SK-N-SH (cell line): ENCODE measurements around the gene NDUFAF4. TPM values are rescaled to one million over a fixed set of nuclear protein-coding genes. Genes with fewer than 3 reads are reported as not detected.

Experiments used
- CTCF ChIA-PET: fragments of 300-600, 350-600 bp; formaldehyde crosslinking; extraction: SDS; loops from one replicate; lab custom pipeline; 2021; lab: Yijun Ruan, JAX
- POLR2A ChIA-PET: fragments of 350-600 bp; sonication (Branson Sonifier 250); formaldehyde crosslinking; extraction: SDS; loops from one replicate; lab custom pipeline; 2020; ENCODE audit warnings: antibody characterized with exemption, inconsistent platforms; lab: Yijun Ruan, JAX
- DNase-seq: peaks from one replicate; pipeline ENCODE4 v3.0.0; 2012
- H2AFZ ChIP-seq: fragments of 200-600 bp; sonication (generic); 2 replicates; pipeline ENCODE4 v1.8.1; 2016; ENCODE audit warnings: antibody characterized with exemption, mild to moderate bottlenecking, low read depth
- H3F3A ChIP-seq: fragments of 200-600 bp; sonication (generic); replicated peaks from 2 replicates; pipeline ENCODE3; 2016; ENCODE audit warnings: antibody characterized with exemption, mild to moderate bottlenecking; ENCODE audit not compliant: insufficient read depth
- H3K27ac ChIP-seq, 2 experiments: fragments of 200-500 bp in 1 of 2; fragments of 200-600 bp in 1 of 2; sonication (Bioruptor generic) in 1 of 2; sonication (generic), shearing (Covaris generic) in 1 of 2; 2 replicates each; pipeline versions ENCODE4 v1.5.1 to v1.6.1; 2014 to 2016; ENCODE audit warnings: low read depth in 2 of 2, inconsistent platforms in 1 of 2, low read length in 1 of 2, mild to moderate bottlenecking in 1 of 2, mixed read lengths in 1 of 2
- H3K27me3 ChIP-seq: fragments of 200-600 bp; sonication (generic), shearing (Covaris generic); 2 replicates; pipeline ENCODE4 v1.6.1; 2016; ENCODE audit warnings: mixed run types; ENCODE audit not compliant: insufficient read depth
- H3K36me3 ChIP-seq, 2 experiments: fragments of 200-500 bp in 1 of 2; fragments of 200-600 bp in 1 of 2; sonication (Bioruptor generic) in 1 of 2; sonication (generic) in 1 of 2; replicated peaks in 1 of 2; 2 replicates each; pipeline versions ENCODE3 to v1.5.1; 2014 to 2016; ENCODE audit warnings: low read length in 1 of 2, mild to moderate bottlenecking in 1 of 2; ENCODE audit not compliant: insufficient read depth in 2 of 2, control insufficient read depth in 1 of 2
- H3K4me1 ChIP-seq, 2 experiments: fragments of 200-500 bp in 1 of 2; fragments of 200-600 bp in 1 of 2; sonication (Bioruptor generic) in 1 of 2; sonication (generic), shearing (Covaris generic) in 1 of 2; 2 replicates each; pipeline versions ENCODE4 v1.5.1 to v1.6.1; 2014 to 2016; ENCODE audit warnings: low read depth in 1 of 2, low read length in 1 of 2, mixed run types in 1 of 2; ENCODE audit not compliant: insufficient read depth in 2 of 2, control insufficient read depth in 1 of 2
- H3K4me2 ChIP-seq: fragments of 200-600 bp; sonication (generic), shearing (Covaris generic); 2 replicates; pipeline ENCODE4 v1.6.1; 2017; ENCODE audit warnings: mixed run types
- H3K4me3 ChIP-seq, 2 experiments: fragments of 200-500 bp in 1 of 2; fragments of 200-600 bp in 1 of 2; sonication (Bioruptor generic) in 1 of 2; sonication (generic), shearing (Covaris generic) in 1 of 2; 2 replicates each; pipeline versions ENCODE4 v1.5.1 to v1.8.1; 2014 to 2016; ENCODE audit warnings: low read depth in 2 of 2, inconsistent platforms in 1 of 2, low read length in 1 of 2, mild to moderate bottlenecking in 1 of 2, mixed read lengths in 1 of 2, moderate library complexity in 1 of 2
- H3K79me2 ChIP-seq: fragments of 200-600 bp; sonication (generic); 2 replicates; pipeline ENCODE4 v1.8.1; 2017; ENCODE audit warnings: mild to moderate bottlenecking; ENCODE audit not compliant: insufficient read depth
- H3K9ac ChIP-seq: fragments of 200-600 bp; sonication (generic); 2 replicates; pipeline ENCODE4 v1.6.1; 2017; ENCODE audit warnings: mixed run types
- H3K9me2 ChIP-seq: fragments of 200-600 bp; sonication (generic); 2 replicates; pipeline ENCODE4 v1.6.1; 2017; ENCODE audit warnings: mixed run types
- H3K9me3 ChIP-seq: fragments of 200-600 bp; sonication (generic); 2 replicates; pipeline ENCODE4 v1.6.1; 2017; ENCODE audit warnings: mixed run types, mild to moderate bottlenecking, moderate library complexity
- H4K20me1 ChIP-seq: fragments of 200-600 bp; sonication (generic); 2 replicates; pipeline ENCODE4 v1.6.1; 2017; ENCODE audit warnings: mild to moderate bottlenecking, mixed run types; ENCODE audit not compliant: insufficient read depth
- IRF3 ChIP-seq: fragments of 150-350 bp; IDR thresholded peaks from 2 replicates; pipeline ENCODE4 v1.6.1; 2016; ENCODE audit warnings: mild to moderate bottlenecking, low read depth, low read length
- JUND ChIP-seq: IDR thresholded peaks from 2 replicates; pipeline ENCODE4 v1.4.0; 2012
- MEF2A ChIP-seq: IDR thresholded peaks from 2 replicates; pipeline ENCODE4 v1.4.0; 2012; ENCODE audit warnings: low read depth, borderline replicate concordance
- PBX3 ChIP-seq: IDR thresholded peaks from 2 replicates; pipeline ENCODE4; 2012
- RAD21 ChIP-seq: IDR thresholded peaks from 2 replicates; pipeline ENCODE4 v1.6.1; 2012; ENCODE audit warnings: mild to moderate bottlenecking, low read length
- TCF12 ChIP-seq: IDR thresholded peaks from 2 replicates; pipeline ENCODE4 v1.4.0; 2012
- YY1 ChIP-seq: IDR thresholded peaks from 2 replicates; pipeline ENCODE4 v1.4.0; 2012; ENCODE audit warnings: low read depth, mild to moderate bottlenecking
- WGBS: methylation state at CpG from one replicate; pipeline ENCODE4 v1.1.6; 2017; ENCODE audit warnings: low lambda C conversion rate; 5-methylcytosine and 5-hydroxymethylcytosine counted together
- polyA plus RNA-seq, 3 experiments: library from polyadenylated mRNA; depleted of rRNA; stranded (reverse); fragments of >200 nt; gene quantifications; 2 replicates each; pipeline ENCODE4 v1.2.3, GENCODE V29; 2012
- small RNA-seq, 7 experiments: library from RNA; depleted of rRNA; stranded (forward); fragments of <200 nt; gene quantifications; one replicate each; pipeline ENCODE3, GENCODE V24; 2012

The NDUFAF4 gene
- polyA plus RNA-seq, 1 of the 3 experiments (the other 2 are of a cell fraction), result 16.7 TPM

GRCh38 chr6:96844530-96844929, 53.2 kb downstream of the NDUFAF4 start (continued):
- no peak for TF ChIP-seq IRF3
- TF ChIP-seq JUND, result no peak
- no peak for TF ChIP-seq YY1
- TF ChIP-seq MEF2A, result no peak
- no peak for TF ChIP-seq PBX3
- no peak for TF ChIP-seq TCF12

- no peak overlapping the region for H3K4me2 ChIP-seq
- H3F3A ChIP-seq, result no peaks in the 10 kb centered on the region
- H3K36me3 ChIP-seq, result no peaks in the 10 kb centered on the region
- no peak for DNase-seq
- WGBS, result 22% methylated on average over 1 of the region's 2 CpGs
- H3K9ac ChIP-seq, result no peak overlapping the region
- no peaks in the 10 kb centered on the region for H3K9me2 ChIP-seq
- H2AFZ ChIP-seq, result no peak overlapping the region
- no peaks in the 10 kb centered on the region for H3K9me3 ChIP-seq
- no peak for TF ChIP-seq RAD21
- no peak overlapping the region for H3K27ac ChIP-seq
- H3K79me2 ChIP-seq, result no peaks in the 10 kb centered on the region
- H3K27me3 ChIP-seq, result no peaks in the 10 kb centered on the region
- peaks cover 0 to 3% of the 10 kb centered on the region in 2 experiments; a peak in 1 of 4 replicates for H3K4me1 ChIP-seq
- no peak overlapping the region for H3K4me3 ChIP-seq
- CTCF ChIA-PET, result no interaction called here
- POLR2A ChIA-PET, result no interaction called here
- no peaks in the 10 kb centered on the region for H4K20me1 ChIP-seq
Measured at GRCh38 chr6:96841345-96841744, 56.3 kb downstream of the NDUFAF4 start.

Small RNA genes within 50 kb of the gene (small RNA-seq; reads per million reads assigned to genes)
- 0 reads per million in 7 experiments for gene RN7SL509P

Other genes with a start within 250 kb of the NDUFAF4 start
- 0.53 and 0.73 TPM in 2 replicates for gene GPR63, start 60.4 kb downstream of the NDUFAF4 start, polyA plus RNA-seq (2012; rRNA removed)
- gene KLHL32, start 26.8 kb upstream of the NDUFAF4 start, polyA plus RNA-seq (2012; rRNA removed), result 0.18 and 0.21 TPM in 2 replicates